Measurements from ENCODE around the gene PPA1.

PPA1 gene

DNA sequence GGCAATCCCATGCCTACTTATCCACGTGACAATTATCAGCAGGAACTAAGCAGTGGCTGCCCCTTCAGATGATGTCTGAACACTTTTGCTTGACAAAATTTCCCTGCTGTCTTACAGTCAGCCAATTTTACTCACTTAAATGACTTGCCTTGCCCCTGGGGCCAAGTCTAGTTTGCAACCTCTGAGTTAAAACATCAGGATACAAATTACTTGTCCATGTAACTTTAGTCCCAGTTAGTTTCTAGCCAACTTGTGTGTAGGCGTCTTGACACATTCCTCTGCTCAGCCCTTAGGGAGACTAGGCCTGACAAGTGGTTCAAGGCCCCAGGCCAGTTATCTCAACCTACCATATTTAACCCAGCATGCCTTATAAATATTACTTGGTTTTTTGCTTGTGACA lies 75.1 kb downstream of the PPA1 start:
- Histone ChIP-seq H3K4me2 (ENCODE audit: low read depth, low read length, poor library complexity, severe bottlenecking) (no peak overlapping the region), H3K27ac (ENCODE audit: low read depth, low read length) (no peak overlapping the region), H3F3A (ENCODE audit: insufficient read depth) (no peaks in the 10 kb centered on the region; the same call in 1 of the 2 replicates), H3K79me2 (ENCODE audit: insufficient read depth, low read length) (peaks cover 44% of the 10 kb centered on the region), H3K36me3 (ENCODE audit: low read length) (peaks cover 62% of the 10 kb centered on the region), H3K27me3 (ENCODE audit: low read length) (no peaks in the 10 kb centered on the region), H2AFZ (ENCODE audit: low read depth, low read length, severe bottlenecking) (no peak overlapping the region), H3K9me2 (replicated peaks; ENCODE audit: insufficient read depth, low read length) (no peaks in the 10 kb centered on the region), H4K20me1 (ENCODE audit: low read depth, low read length) (peaks cover 5% of the 10 kb centered on the region; the same call in 1 of the 2 replicates), H3K9me3 (ENCODE audit: insufficient read depth, low read length) (no peaks in the 10 kb centered on the region), H3K4me3 (ENCODE audit: insufficient read depth, low read length, poor library complexity, severe bottlenecking) (no peak overlapping the region), H3K9ac (ENCODE audit: low read length) (no peak overlapping the region)
- TF ChIP-seq, protein P1, sequence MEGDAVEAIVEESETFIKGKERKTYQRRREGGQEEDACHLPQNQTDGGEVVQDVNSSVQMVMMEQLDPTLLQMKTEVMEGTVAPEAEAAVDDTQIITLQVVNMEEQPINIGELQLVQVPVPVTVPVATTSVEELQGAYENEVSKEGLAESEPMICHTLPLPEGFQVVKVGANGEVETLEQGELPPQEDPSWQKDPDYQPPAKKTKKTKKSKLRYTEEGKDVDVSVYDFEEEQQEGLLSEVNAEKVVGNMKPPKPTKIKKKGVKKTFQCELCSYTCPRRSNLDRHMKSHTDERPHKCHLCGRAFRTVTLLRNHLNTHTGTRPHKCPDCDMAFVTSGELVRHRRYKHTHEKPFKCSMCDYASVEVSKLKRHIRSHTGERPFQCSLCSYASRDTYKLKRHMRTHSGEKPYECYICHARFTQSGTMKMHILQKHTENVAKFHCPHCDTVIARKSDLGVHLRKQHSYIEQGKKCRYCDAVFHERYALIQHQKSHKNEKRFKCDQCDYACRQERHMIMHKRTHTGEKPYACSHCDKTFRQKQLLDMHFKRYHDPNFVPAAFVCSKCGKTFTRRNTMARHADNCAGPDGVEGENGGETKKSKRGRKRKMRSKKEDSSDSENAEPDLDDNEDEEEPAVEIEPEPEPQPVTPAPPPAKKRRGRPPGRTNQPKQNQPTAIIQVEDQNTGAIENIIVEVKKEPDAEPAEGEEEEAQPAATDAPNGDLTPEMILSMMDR (IDR thresholded peaks at IDR 0.05; ENCODE audit: insufficient read depth, low read length, poor library complexity, severe bottlenecking): no peak
- no peak for TF ChIP-seq EZH2phosphoT487 (conservative IDR thresholded peaks at IDR 0.05; ENCODE audit: low read length)

DNA sequence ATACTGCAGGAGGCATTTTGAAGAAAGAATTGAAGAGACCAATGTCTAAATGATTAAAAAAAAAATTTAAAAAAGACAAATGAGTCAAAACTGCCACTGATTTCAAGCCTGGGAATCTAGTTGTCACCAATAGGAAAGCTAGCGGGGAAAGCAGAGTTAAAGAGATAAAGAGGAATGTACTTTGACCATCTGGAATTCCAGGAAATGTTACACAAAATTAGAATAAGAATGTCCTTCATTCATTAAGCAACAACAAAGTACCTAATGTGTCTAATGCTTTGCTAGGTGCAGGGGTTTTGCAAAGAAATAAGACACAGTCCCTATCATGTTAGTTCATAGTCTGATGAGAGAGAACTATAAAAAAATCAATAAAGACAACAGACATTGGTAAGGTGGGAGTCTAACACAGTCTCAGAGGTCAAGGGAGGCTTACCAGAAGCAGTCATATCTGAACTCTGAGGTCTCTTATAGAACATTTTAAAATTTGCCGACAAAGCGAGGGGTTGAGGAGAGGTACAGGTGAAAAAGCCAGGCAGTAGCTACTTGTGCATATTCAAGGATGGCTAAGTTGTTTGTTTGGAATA lies 77.9 kb downstream of the PPA1 start:
- Histone ChIP-seq H3K79me2 (ENCODE audit: insufficient read depth, low read length) (peaks cover 21% of the 10 kb centered on the region), H3K27ac (ENCODE audit: low read depth, low read length) (no peak overlapping the region), H3F3A (ENCODE audit: insufficient read depth) (no peaks in the 10 kb centered on the region; the same call in 1 of the 2 replicates), H3K36me3 (ENCODE audit: low read length) (peaks cover 65% of the 10 kb centered on the region), H3K4me2 (ENCODE audit: low read depth, low read length, poor library complexity, severe bottlenecking) (no peak overlapping the region), H3K27me3 (ENCODE audit: low read length) (no peaks in the 10 kb centered on the region), H3K9ac (ENCODE audit: low read length) (no peak overlapping the region), H4K20me1 (ENCODE audit: low read depth, low read length) (no peaks in the 10 kb centered on the region), H3K9me3 (ENCODE audit: insufficient read depth, low read length) (no peaks in the 10 kb centered on the region), H3K4me3 (ENCODE audit: insufficient read depth, low read length, poor library complexity, severe bottlenecking) (no peak overlapping the region), H2AFZ (ENCODE audit: low read depth, low read length, severe bottlenecking) (no peak overlapping the region), H3K9me2 (replicated peaks; ENCODE audit: insufficient read depth, low read length) (no peaks in the 10 kb centered on the region)
- TF ChIP-seq, protein P1 (IDR thresholded peaks at IDR 0.05; ENCODE audit: insufficient read depth, low read length, poor library complexity, severe bottlenecking): no peak
- no peak for TF ChIP-seq EZH2phosphoT487 (conservative IDR thresholded peaks at IDR 0.05; ENCODE audit: low read length)
